Body of pancreas (tissue), 4 donors: ENCODE results near the gene NEB.
"Not testable (repeated sequence)": the region's sequence is repeated elsewhere in the genome, so short reads cannot be mapped to it uniquely, and the experiment has no call there.

Experiments
- POLR2A ChIP-seq, 3 donors: fragments of 450-650 bp; IDR thresholded peaks; one replicate each; pipeline ENCODE4 v1.6.1; 2016; ENCODE audit warnings: antibody characterized with exemption in 3 of 3, mild to moderate bottlenecking in 2 of 3
- TF ChIP-seq, protein P1 (sequence below), 7 experiments: fragments of 450-650 bp in 4 of 7; fragments of 200-600 bp in 3 of 7; sonication (generic) in 3 of 7; IDR thresholded peaks; one replicate each; pipeline ENCODE4 v1.5.1; 2016 to 2019; ENCODE audit warnings: antibody characterized with exemption in 7 of 7

DNA sequence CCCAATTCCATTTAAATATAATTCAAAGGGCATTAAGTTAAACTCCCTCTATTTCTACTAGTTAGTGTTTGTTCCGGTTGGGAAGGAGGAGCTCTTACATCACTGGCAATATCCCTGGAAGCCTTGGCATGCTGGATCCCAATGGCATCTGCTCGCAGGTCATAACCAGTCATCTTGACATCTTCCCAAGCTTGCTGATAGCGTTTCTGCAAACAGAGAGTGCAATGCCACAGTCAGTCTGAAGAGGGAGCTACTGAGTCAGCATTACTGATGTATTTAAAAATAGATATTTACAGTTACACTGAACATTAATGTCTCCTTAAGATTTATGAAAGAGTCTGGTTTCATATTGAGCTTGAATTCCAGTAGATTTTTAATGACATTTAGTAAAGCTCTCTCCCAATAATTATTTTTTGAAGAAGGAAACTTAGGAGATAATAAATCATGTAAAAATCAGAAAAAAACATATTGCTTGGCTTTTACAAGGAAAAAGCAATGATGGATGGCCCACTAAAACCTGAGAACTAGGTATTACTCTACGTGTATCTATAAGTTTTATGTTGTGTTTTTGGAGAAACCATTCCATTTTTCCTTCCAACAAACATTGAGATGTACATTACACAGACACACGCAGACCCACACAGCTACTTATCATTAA is 142.9 kb downstream of the NEB start:
- TF ChIP-seq, protein P1, sequence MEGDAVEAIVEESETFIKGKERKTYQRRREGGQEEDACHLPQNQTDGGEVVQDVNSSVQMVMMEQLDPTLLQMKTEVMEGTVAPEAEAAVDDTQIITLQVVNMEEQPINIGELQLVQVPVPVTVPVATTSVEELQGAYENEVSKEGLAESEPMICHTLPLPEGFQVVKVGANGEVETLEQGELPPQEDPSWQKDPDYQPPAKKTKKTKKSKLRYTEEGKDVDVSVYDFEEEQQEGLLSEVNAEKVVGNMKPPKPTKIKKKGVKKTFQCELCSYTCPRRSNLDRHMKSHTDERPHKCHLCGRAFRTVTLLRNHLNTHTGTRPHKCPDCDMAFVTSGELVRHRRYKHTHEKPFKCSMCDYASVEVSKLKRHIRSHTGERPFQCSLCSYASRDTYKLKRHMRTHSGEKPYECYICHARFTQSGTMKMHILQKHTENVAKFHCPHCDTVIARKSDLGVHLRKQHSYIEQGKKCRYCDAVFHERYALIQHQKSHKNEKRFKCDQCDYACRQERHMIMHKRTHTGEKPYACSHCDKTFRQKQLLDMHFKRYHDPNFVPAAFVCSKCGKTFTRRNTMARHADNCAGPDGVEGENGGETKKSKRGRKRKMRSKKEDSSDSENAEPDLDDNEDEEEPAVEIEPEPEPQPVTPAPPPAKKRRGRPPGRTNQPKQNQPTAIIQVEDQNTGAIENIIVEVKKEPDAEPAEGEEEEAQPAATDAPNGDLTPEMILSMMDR (IDR thresholded peaks at IDR 0.05), result peak in 2 of 7 experiments; percentile 13 to 25
- not testable (repeated sequence) for TF ChIP-seq POLR2A (IDR thresholded peaks at IDR 0.05)
